Epidermal melanocyte (primary cell): ENCODE measurements around the gene DMD.
"Not testable (repeated sequence)": the region's sequence is repeated elsewhere in the genome, so short reads cannot be mapped to it uniquely, and the experiment has no call there.

Experiments used
- DNase-seq: peaks from one replicate; pipeline ENCODE4 v3.0.0; 2011; ENCODE audit warnings: low spot score; ENCODE audit not compliant: insufficient read length

The DMD gene

GRCh38 chrX:31461266-31461665, 1750.1 kb downstream of the DMD start:
- no peak for DNase-seq

GRCh38 chrX:31459361-31459760, 1752.0 kb downstream of the DMD start:
- no peak for DNase-seq

GRCh38 chrX:31449965-31450364, 1761.4 kb downstream of the DMD start:
- no peak for DNase-seq

- no peak for DNase-seq
These were observed 1762.3 kb downstream of the DMD start for GRCh38 chrX:31449081-31449480.

- no peak for DNase-seq
These were observed 1765.8 kb downstream of the DMD start for GRCh38 chrX:31445542-31445941.

- no peak for DNase-seq
These were observed 1767.7 kb downstream of the DMD start for GRCh38 chrX:31443654-31444053.

- DNase-seq: no peak
These were observed 1770.8 kb downstream of the DMD start for GRCh38 chrX:31440546-31440945.

- DNase-seq: no peak
These were observed 1774.9 kb downstream of the DMD start for GRCh38 chrX:31436424-31436823.

GRCh38 chrX:31435592-31435991, 1775.8 kb downstream of the DMD start:
- DNase-seq: peak; percentile 60

- no peak for DNase-seq
These were observed 1777.5 kb downstream of the DMD start for GRCh38 chrX:31433856-31434255.

GRCh38 chrX:31429915-31430314, 1781.4 kb downstream of the DMD start:
- no peak for DNase-seq

- DNase-seq: peak; percentile 14
These were observed 1787.7 kb downstream of the DMD start for GRCh38 chrX:31423609-31424189.

GRCh38 chrX:31421441-31421840, 1789.9 kb downstream of the DMD start:
- no peak for DNase-seq

- DNase-seq: no peak
These were observed 1790.6 kb downstream of the DMD start for GRCh38 chrX:31420711-31421151.

GRCh38 chrX:31420302-31420701, 1791.0 kb downstream of the DMD start:
- DNase-seq: no peak

- no peak for DNase-seq
These were observed 1814.2 kb downstream of the DMD start for GRCh38 chrX:31397119-31397518.

GRCh38 chrX:31392513-31392912, 1818.8 kb downstream of the DMD start:
- no peak for DNase-seq

- DNase-seq: no peak
These were observed 1822.4 kb downstream of the DMD start for GRCh38 chrX:31388946-31389345.

GRCh38 chrX:31384471-31384870, 1826.9 kb downstream of the DMD start:
- no peak for DNase-seq

GRCh38 chrX:31383991-31384390, 1827.4 kb downstream of the DMD start:
- no peak for DNase-seq

- not testable (repeated sequence) for DNase-seq
These were observed 1832.4 kb downstream of the DMD start for GRCh38 chrX:31378973-31379372.

- DNase-seq: not testable (repeated sequence)
These were observed 1833.5 kb downstream of the DMD start for GRCh38 chrX:31377821-31378220.

GRCh38 chrX:31376408-31377022, 1834.8 kb downstream of the DMD start:
- no peak for DNase-seq
